Measurements from ENCODE around the gene RNF152.

RNF152 gene

GRCh38 chr18:61861372-61861771 lies 31.4 kb downstream of the RNF152 start:
- H3K36me3 ChIP-seq (ENCODE audit: control insufficient read depth, low read length): no peaks in the 10 kb centered on the region
- no peaks in the 10 kb centered on the region for H3K9me2 ChIP-seq (replicated peaks; ENCODE audit: control insufficient read depth, low read length)
- TF ChIP-seq EZH2phosphoT487 (IDR thresholded peaks at IDR 0.05; ENCODE audit: borderline replicate concordance, low read length) (no peak), CTCF (IDR thresholded peaks at IDR 0.05; ENCODE audit: low read depth, low read length, poor library complexity, severe bottlenecking) (no peak)

GRCh38 chr18:61860302-61860701 lies 32.5 kb downstream of the RNF152 start:
- H3K79me2 ChIP-seq (ENCODE audit: control insufficient read depth, low read length): no peaks in the 10 kb centered on the region
- no peak overlapping the region for H3K27ac ChIP-seq (ENCODE audit: low read depth, low read length)
- H3K36me3 ChIP-seq (ENCODE audit: control insufficient read depth, low read length): no peaks in the 10 kb centered on the region
- TF ChIP-seq EZH2phosphoT487 (IDR thresholded peaks at IDR 0.05; ENCODE audit: borderline replicate concordance, low read length) (no peak), CTCF (IDR thresholded peaks at IDR 0.05; ENCODE audit: low read depth, low read length, poor library complexity, severe bottlenecking) (no peak)
- no peaks in the 10 kb centered on the region for H4K20me1 ChIP-seq (ENCODE audit: control insufficient read depth, insufficient read depth, low read depth, low read length)
- H3K27me3 ChIP-seq (ENCODE audit: control insufficient read depth, low read length): no peaks in the 10 kb centered on the region
- no peaks in the 10 kb centered on the region for H3K4me1 ChIP-seq (ENCODE audit: control insufficient read depth, low read length)
- no peaks in the 10 kb centered on the region for H3K9me2 ChIP-seq (replicated peaks; ENCODE audit: control insufficient read depth, low read length)
- no peak overlapping the region for H3K4me3 ChIP-seq (ENCODE audit: low read length)
- H3K9me3 ChIP-seq (ENCODE audit: control insufficient read depth, insufficient read depth, low read length): no peaks in the 10 kb centered on the region
- no peak overlapping the region for H3K4me2 ChIP-seq (ENCODE audit: low read length)
- H3F3A ChIP-seq (ENCODE audit: control insufficient read depth, insufficient read depth): no peaks in the 10 kb centered on the region

More at GRCh38 chr18:61861372-61861771, 31.4 kb downstream of the RNF152 start:
- H4K20me1 ChIP-seq (ENCODE audit: control insufficient read depth, insufficient read depth, low read depth, low read length): no peaks in the 10 kb centered on the region
- no peak overlapping the region for H3K4me3 ChIP-seq (ENCODE audit: low read length)
- H3F3A ChIP-seq (ENCODE audit: control insufficient read depth, insufficient read depth): no peaks in the 10 kb centered on the region
- H3K27ac ChIP-seq (ENCODE audit: low read depth, low read length): no peak overlapping the region
- no peaks in the 10 kb centered on the region for H3K27me3 ChIP-seq (ENCODE audit: control insufficient read depth, low read length)
- H3K9me3 ChIP-seq (ENCODE audit: control insufficient read depth, insufficient read depth, low read length): no peaks in the 10 kb centered on the region
- H3K4me1 ChIP-seq (ENCODE audit: control insufficient read depth, low read length): no peaks in the 10 kb centered on the region
- no peak overlapping the region for H3K4me2 ChIP-seq (ENCODE audit: low read length)
- no peaks in the 10 kb centered on the region for H3K79me2 ChIP-seq (ENCODE audit: control insufficient read depth, low read length)

- Histone ChIP-seq H3K9me3 (ENCODE audit: control insufficient read depth, insufficient read depth, low read length) (no peaks in the 10 kb centered on the region), H3K4me2 (ENCODE audit: low read length) (no peak overlapping the region), H3K27ac (ENCODE audit: low read depth, low read length) (no peak overlapping the region), H3K27me3 (ENCODE audit: control insufficient read depth, low read length) (no peaks in the 10 kb centered on the region), H3K36me3 (ENCODE audit: control insufficient read depth, low read length) (no peaks in the 10 kb centered on the region), H3F3A (ENCODE audit: control insufficient read depth, insufficient read depth) (no peaks in the 10 kb centered on the region), H3K9me2 (replicated peaks; ENCODE audit: control insufficient read depth, low read length) (no peaks in the 10 kb centered on the region), H4K20me1 (ENCODE audit: control insufficient read depth, insufficient read depth, low read depth, low read length) (no peaks in the 10 kb centered on the region), H3K4me1 (ENCODE audit: control insufficient read depth, low read length) (no peaks in the 10 kb centered on the region), H3K4me3 (ENCODE audit: low read length) (no peak overlapping the region), H3K79me2 (ENCODE audit: control insufficient read depth, low read length) (no peaks in the 10 kb centered on the region)
- no peak for TF ChIP-seq CTCF (IDR thresholded peaks at IDR 0.05; ENCODE audit: low read depth, low read length, poor library complexity, severe bottlenecking)
- TF ChIP-seq EZH2phosphoT487 (IDR thresholded peaks at IDR 0.05; ENCODE audit: borderline replicate concordance, low read length): no peak
These were observed 33.7 kb downstream of the RNF152 start for GRCh38 chr18:61859113-61859512.

GRCh38 chr18:61856678-61857077 lies 36.1 kb downstream of the RNF152 start:
- no peak for TF ChIP-seq CTCF (IDR thresholded peaks at IDR 0.05; ENCODE audit: low read depth, low read length, poor library complexity, severe bottlenecking)
- TF ChIP-seq EZH2phosphoT487 (IDR thresholded peaks at IDR 0.05; ENCODE audit: borderline replicate concordance, low read length): no peak
- no peaks in the 10 kb centered on the region for H4K20me1 ChIP-seq (ENCODE audit: control insufficient read depth, insufficient read depth, low read depth, low read length)
- H3K27me3 ChIP-seq (ENCODE audit: control insufficient read depth, low read length): no peaks in the 10 kb centered on the region
- no peaks in the 10 kb centered on the region for H3K36me3 ChIP-seq (ENCODE audit: control insufficient read depth, low read length)
- H3K27ac ChIP-seq (ENCODE audit: low read depth, low read length): no peak overlapping the region
- no peaks in the 10 kb centered on the region for H3K9me3 ChIP-seq (ENCODE audit: control insufficient read depth, insufficient read depth, low read length)
- no peaks in the 10 kb centered on the region for H3F3A ChIP-seq (ENCODE audit: control insufficient read depth, insufficient read depth)
- H3K4me3 ChIP-seq (ENCODE audit: low read length): no peak overlapping the region
- H3K4me2 ChIP-seq (ENCODE audit: low read length): no peak overlapping the region
- no peaks in the 10 kb centered on the region for H3K4me1 ChIP-seq (ENCODE audit: control insufficient read depth, low read length)
- H3K9me2 ChIP-seq (replicated peaks; ENCODE audit: control insufficient read depth, low read length): no peaks in the 10 kb centered on the region
- H3K79me2 ChIP-seq (ENCODE audit: control insufficient read depth, low read length): no peaks in the 10 kb centered on the region

All from DOHH2 (cell line).